Measurements from ENCODE around the gene GPX2.
A peak's percentile ranks its signal among the peaks of the same experiment; 100 is the strongest.

Gene GPX2

GRCh38 chr14:64942531-64943111, at the start of gene GPX2:
TSS of gene GPX2 (minus strand) at chr14:64942745. CDS start at chr14:64942726, 19 bp downstream.
- DNase-seq = no peak

GRCh38 chr14:64990939-64991338, 48.4 kb upstream of the GPX2 start:
- no peak for DNase-seq

- no peak for DNase-seq
Measured at GRCh38 chr14:64990296-64990695, 47.8 kb upstream of the GPX2 start.

GRCh38 chr14:64987438-64987767, 44.9 kb upstream of the GPX2 start:
- no peak for DNase-seq

- DNase-seq = peak; percentile 95
Measured at GRCh38 chr14:64986648-64987437, 44.3 kb upstream of the GPX2 start, which contains the start of gene FNTB. TSS of gene FNTB (plus strand) at chr14:64986895. CDS start at chr14:64986954, 59 bp downstream.

GRCh38 chr14:64983439-64984310, 41.1 kb upstream of the GPX2 start:
- peak; percentile 45 for DNase-seq

- DNase-seq = no peak
Measured at GRCh38 chr14:64979336-64980074, 37.0 kb upstream of the GPX2 start.

- no peak for DNase-seq
Measured at GRCh38 chr14:64974563-64974962, 32.0 kb upstream of the GPX2 start.

GRCh38 chr14:64973826-64974225, 31.3 kb upstream of the GPX2 start:
- no peak for DNase-seq

- no peak for DNase-seq
Measured at GRCh38 chr14:64973026-64973442, 30.5 kb upstream of the GPX2 start.

GRCh38 chr14:64971943-64972791, 29.6 kb upstream of the GPX2 start, which contains the start of gene RAB15:
TSS of gene RAB15 (minus strand) at chr14:64972336. CDS start at chr14:64972076, 260 bp downstream.
- DNase-seq = peak; percentile 40

GRCh38 chr14:64971491-64971942, 29.0 kb upstream of the GPX2 start:
- DNase-seq = no peak

GRCh38 chr14:64970776-64971477, 28.4 kb upstream of the GPX2 start:
- no peak for DNase-seq

GRCh38 chr14:64970041-64970440, 27.5 kb upstream of the GPX2 start:
- DNase-seq = no peak

- DNase-seq = no peak
Measured at GRCh38 chr14:64968651-64969050, 26.1 kb upstream of the GPX2 start.

GRCh38 chr14:64968167-64968566, 25.6 kb upstream of the GPX2 start:
- DNase-seq = no peak

GRCh38 chr14:64966976-64967375, 24.4 kb upstream of the GPX2 start:
- DNase-seq = no peak

GRCh38 chr14:64965356-64966000, 22.9 kb upstream of the GPX2 start:
- DNase-seq = no peak

GRCh38 chr14:64963611-64964010, 21.1 kb upstream of the GPX2 start:
- DNase-seq = no peak

- DNase-seq = no peak
Measured at GRCh38 chr14:64960762-64961276, 18.3 kb upstream of the GPX2 start.

Measured in activated CD4-positive, alpha-beta T cell treated with anti-CD3 and anti-CD28 coated beads for 48 hours (primary cell).